Activated CD4-positive, alpha-beta memory T cell treated with anti-CD3 and anti-CD28 coated beads, Interleukin-2, amount 10 ng/mL, durations not matched to agents 7 days and 5 days (primary cell): ENCODE results near the gene GRIK2. TPM values are rescaled to one million over a fixed set of nuclear protein-coding genes. Genes with fewer than 3 reads are reported as not detected.

Experiments used
- CTCF ChIA-PET: fragments of 350-600 bp; sonication (Branson Sonifier 250); formaldehyde crosslinking; loops from one replicate; lab custom pipeline; 2021; ENCODE audit warnings: antibody characterized with exemption, inconsistent platforms; lab: Charles Lee
- POLR2A ChIA-PET: fragments of 350-600 bp; sonication (Branson Sonifier 250); formaldehyde crosslinking; loops from one replicate; lab custom pipeline; 2021; ENCODE audit warnings: antibody characterized with exemption; lab: Charles Lee
- DNase-seq: peaks from one replicate; pipeline ENCODE4 v3.0.0-alpha.2; 2020
- H3K27ac Mint-ChIP-seq: one replicate; pipeline ENCODE4 v1.8.0; 2021; ENCODE audit warnings: mild to moderate bottlenecking, mixed read lengths
- H3K27me3 Mint-ChIP-seq: one replicate; pipeline ENCODE4 v1.8.0; 2021; ENCODE audit warnings: mixed read lengths
- H3K36me3 Mint-ChIP-seq: one replicate; pipeline ENCODE4 v1.8.0; 2021; ENCODE audit warnings: low read depth, mixed read lengths
- H3K4me1 Mint-ChIP-seq: one replicate; pipeline ENCODE4 v1.8.0; 2021; ENCODE audit warnings: mixed read lengths
- H3K4me3 Mint-ChIP-seq: one replicate; pipeline ENCODE4 v1.8.0; 2021; ENCODE audit warnings: mild to moderate bottlenecking, mixed read lengths
- H3K9me3 Mint-ChIP-seq: one replicate; pipeline ENCODE4 v1.8.0; 2021; ENCODE audit warnings: mixed read lengths
- total RNA-seq, 2 experiments: library from RNA; stranded (reverse); gene quantifications; one replicate each; pipeline ENCODE4 v1.2.3, GENCODE V29; 2021

The GRIK2 gene
- total RNA-seq, 2 experiments from 2014 or later = not detected

DNA sequence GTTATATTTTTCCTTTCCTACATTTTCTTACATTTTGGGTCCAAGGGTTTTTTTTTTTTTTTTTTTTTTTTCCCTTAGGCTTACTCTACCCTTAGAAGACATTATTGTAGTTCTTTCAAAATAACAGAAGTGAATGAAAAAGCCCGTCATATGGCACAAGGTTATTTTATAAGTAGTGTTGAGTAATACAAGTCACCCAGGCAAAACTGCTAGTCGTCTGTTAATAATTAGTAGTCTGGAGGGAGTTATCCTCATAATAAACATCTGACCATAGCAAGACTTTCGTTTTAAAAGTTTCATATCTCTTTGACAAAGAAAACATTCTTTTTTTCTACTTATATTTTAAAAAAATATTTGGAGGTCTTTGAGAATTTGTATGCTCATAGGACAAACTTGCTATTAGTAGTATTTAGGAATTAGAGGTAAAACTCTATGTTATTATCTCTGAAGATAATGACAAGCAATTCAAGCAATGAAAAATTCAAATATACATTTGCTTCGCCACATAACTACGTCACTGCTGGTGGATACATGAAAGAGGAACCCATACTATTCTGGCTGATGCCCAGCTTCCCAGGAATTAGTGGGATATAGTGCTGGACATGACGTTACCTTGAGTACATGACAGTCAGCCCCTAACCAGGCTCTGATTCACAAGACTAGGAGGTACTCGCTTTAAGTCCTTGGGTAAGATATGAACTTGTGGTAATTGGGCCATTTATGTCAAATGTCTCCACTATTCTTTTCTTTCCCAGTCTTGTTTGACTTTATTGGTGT lies 532.8 kb downstream of the GRIK2 start:
- CTCF ChIA-PET = no interaction called here
- no peak overlapping the region for H3K4me3 Mint-ChIP-seq
- DNase-seq = no peak
- no peaks in the 10 kb centered on the region for H3K36me3 Mint-ChIP-seq
- H3K27ac Mint-ChIP-seq = no peak overlapping the region
- POLR2A ChIA-PET = no interaction called here
- peaks cover 2% of the 10 kb centered on the region for H3K9me3 Mint-ChIP-seq
- no peaks in the 10 kb centered on the region for H3K4me1 Mint-ChIP-seq
- H3K27me3 Mint-ChIP-seq = no peaks in the 10 kb centered on the region

DNA sequence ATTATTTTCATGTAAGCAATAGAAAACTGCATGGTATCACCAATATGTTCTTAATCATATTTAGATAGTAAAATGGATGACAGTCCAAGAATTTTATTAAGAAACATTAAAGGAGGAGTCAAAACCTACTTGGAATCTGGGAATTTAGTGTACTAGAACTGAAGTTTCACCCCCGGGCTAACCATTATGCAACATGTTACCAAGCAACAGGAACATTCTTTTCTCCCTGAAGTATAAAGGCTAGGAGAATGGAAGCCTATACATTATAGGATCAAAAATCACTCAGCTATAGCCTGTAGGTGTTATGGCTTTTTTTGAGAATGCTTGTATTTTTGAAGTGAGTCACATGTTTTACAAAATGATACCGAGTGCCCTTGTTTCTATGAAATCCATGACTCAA lies 538.3 kb downstream of the GRIK2 start:
- ChIA-PET POLR2A (no interaction called here), CTCF (no interaction called here)
- no peaks in the 10 kb centered on the region for H3K27me3 Mint-ChIP-seq

DNA sequence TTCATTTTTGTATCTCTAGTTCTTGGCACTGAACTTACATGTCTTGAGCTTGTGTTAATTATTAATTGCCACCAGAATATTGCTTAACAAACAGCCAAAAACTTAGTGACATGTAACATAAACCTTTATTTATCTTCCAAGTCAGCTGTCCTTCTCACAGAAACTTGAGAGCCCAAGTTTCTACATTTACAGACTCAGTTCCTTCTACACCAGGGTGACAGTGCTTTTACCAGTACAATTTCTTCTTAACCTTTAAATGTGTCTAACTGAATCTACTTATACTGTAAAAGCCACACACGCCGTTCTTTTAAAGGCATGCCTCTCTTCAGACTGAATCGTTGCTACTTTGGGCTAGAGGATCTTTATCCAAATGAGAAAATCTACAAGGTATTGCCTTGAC lies 539.2 kb downstream of the GRIK2 start:
- ChIA-PET POLR2A (no interaction called here), CTCF (no interaction called here)
- Mint-ChIP-seq H3K27me3 (no peaks in the 10 kb centered on the region), H3K36me3 (no peaks in the 10 kb centered on the region), H3K9me3 (peaks cover 3% of the 10 kb centered on the region), H3K4me3 (no peak overlapping the region), H3K4me1 (no peaks in the 10 kb centered on the region), H3K27ac (no peak overlapping the region)
- DNase-seq = no peak

More for the DNA sequence above, 538.3 kb downstream of the GRIK2 start:
- Mint-ChIP-seq H3K4me3 (no peak overlapping the region), H3K27ac (no peak overlapping the region), H3K36me3 (no peaks in the 10 kb centered on the region), H3K4me1 (no peaks in the 10 kb centered on the region), H3K9me3 (no peaks in the 10 kb centered on the region)
- no peak for DNase-seq

DNA sequence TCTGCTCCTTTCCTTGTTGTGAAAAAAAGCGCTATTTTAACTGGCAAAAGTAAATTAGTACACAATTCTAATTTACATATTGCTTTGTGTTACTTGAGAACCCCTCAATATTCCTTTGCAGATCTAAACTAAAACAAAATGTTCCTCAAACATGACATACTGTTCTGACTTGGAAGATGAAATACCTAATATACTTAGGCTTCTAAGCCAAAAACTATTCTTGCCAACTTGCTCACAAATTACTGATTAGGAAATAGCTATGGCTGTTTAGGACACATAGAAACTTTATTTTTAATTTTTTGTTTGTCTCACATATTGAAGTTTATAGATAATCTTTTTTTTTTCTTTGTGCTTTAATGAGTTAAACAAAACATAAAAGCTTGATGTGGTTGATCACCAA lies 542.2 kb downstream of the GRIK2 start:
- ChIA-PET POLR2A (no interaction called here), CTCF (no interaction called here)
- Mint-ChIP-seq H3K9me3 (peaks cover 3% of the 10 kb centered on the region), H3K27ac (no peak overlapping the region), H3K4me3 (no peak overlapping the region), H3K27me3 (no peaks in the 10 kb centered on the region), H3K4me1 (no peaks in the 10 kb centered on the region), H3K36me3 (no peaks in the 10 kb centered on the region)
- no peak for DNase-seq

DNA sequence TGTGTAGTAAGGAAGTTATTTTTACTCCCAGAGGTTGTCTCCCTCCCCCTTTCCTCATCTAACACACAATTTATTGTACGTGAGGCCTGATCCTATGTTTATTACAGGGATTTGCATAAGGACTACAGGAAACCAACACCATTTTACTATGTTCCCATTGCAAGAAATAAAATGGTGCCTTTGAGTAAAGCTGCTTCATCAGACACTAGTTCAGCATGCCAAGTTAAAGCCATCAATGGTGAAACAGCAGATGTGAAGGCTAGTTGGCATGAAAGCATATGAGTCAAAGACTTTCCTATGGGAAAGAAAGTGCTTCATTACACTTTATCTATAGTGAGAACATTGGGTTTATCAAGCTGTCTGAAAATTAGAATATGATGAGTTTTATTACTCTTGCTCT lies 543.0 kb downstream of the GRIK2 start:
- Mint-ChIP-seq H3K4me1 (no peaks in the 10 kb centered on the region), H3K27me3 (no peaks in the 10 kb centered on the region), H3K27ac (no peak overlapping the region), H3K36me3 (no peaks in the 10 kb centered on the region), H3K4me3 (no peak overlapping the region), H3K9me3 (peaks cover 3% of the 10 kb centered on the region)
- POLR2A ChIA-PET = no interaction called here
- CTCF ChIA-PET = no interaction called here
- no peak for DNase-seq

DNA sequence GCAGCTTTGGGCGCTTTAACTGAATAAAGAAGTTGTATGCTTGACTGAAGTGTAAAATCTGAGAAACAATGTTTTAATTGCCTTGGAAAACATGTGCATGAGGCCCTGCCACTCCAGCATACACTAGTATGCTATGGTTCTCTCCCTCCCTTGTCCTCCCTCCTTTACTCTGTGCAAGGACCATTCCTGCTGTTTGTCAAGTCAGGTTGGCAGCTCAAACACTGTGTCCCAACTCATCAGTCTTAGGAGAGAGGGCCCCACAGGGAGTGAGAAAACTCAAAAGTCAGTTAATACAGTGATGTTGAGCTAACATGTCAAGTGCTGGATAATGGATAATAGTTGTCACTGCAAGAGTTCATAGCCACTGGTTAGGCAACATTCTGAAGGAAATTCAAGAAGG lies 543.6 kb downstream of the GRIK2 start:
- Mint-ChIP-seq H3K4me1 (no peaks in the 10 kb centered on the region), H3K27ac (no peak overlapping the region), H3K9me3 (peaks cover 3% of the 10 kb centered on the region), H3K36me3 (no peaks in the 10 kb centered on the region), H3K27me3 (no peaks in the 10 kb centered on the region), H3K4me3 (no peak overlapping the region)
- no peak for DNase-seq
- ChIA-PET CTCF (no interaction called here), POLR2A (no interaction called here)

DNA sequence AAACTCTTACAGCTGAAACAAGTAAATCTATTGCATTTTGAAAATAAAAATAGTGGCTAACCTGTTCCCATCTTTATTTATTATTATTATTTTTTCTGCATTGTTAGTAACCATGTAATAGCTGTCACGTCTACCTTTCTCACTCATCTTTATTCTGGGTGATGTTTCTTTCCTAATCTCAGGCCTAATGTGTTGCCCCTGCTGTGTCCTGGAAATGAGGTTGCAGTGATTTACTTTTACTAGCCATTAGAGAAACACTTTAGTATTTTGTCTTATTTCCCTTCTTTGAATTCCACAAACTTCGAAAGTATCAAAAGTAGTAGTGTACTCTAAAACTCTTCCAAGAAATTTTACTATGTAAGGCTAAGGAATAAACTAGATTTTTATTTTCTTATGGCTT lies 546.9 kb downstream of the GRIK2 start:
- peaks cover 7% of the 10 kb centered on the region for H3K9me3 Mint-ChIP-seq
- H3K27ac Mint-ChIP-seq = no peak overlapping the region
- DNase-seq = no peak
- no peak overlapping the region for H3K4me3 Mint-ChIP-seq
- no peaks in the 10 kb centered on the region for H3K36me3 Mint-ChIP-seq
- POLR2A ChIA-PET = no interaction called here
- H3K4me1 Mint-ChIP-seq = no peaks in the 10 kb centered on the region
- no peaks in the 10 kb centered on the region for H3K27me3 Mint-ChIP-seq
- CTCF ChIA-PET = no interaction called here

DNA sequence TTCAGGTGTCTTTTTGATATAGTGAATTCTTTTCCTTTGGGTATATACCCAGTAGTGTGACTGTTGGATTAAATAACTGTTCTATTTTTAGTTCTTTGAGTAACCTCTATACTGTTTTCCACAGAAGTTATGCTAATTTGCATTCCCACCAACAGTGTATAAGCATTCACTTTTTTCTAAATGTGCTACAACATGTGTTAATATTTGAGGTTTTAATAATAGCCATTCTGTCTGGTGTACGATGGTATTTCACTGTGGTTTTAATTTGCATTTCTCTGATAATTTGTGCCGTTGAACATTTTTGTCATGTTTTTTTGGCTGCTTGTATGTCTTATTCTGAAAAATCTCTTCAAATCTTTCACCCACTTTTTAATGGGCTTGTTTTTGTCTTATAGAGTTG lies 563.5 kb downstream of the GRIK2 start:
- ChIA-PET POLR2A (no interaction called here), CTCF (no interaction called here)
- Mint-ChIP-seq H3K4me3 (no peak overlapping the region), H3K36me3 (no peaks in the 10 kb centered on the region), H3K4me1 (no peaks in the 10 kb centered on the region), H3K27ac (no peak overlapping the region), H3K9me3 (peaks cover 9% of the 10 kb centered on the region), H3K27me3 (no peaks in the 10 kb centered on the region)
- no peak for DNase-seq

DNA sequence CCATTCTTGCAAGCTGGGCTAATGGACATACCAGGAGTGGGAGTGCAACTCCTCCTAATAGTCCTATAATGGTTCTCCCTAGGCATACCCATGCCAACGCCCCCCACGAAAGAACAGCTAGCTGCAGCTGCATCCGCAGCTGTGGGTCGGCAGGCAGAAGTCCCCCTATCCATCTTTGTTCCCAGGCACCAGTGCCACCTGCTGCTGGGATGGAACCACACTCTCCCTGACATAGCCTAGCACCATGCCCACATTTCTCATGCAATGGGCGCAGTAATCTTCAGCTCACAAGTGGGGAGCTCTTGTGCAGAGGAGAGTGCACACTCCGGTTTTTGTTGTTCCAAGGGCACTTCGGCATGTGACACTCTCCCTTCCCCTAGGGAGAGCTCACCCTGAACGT lies 567.8 kb downstream of the GRIK2 start:
- CTCF ChIA-PET = no interaction called here
- Mint-ChIP-seq H3K4me1 (no peaks in the 10 kb centered on the region), H3K27ac (no peak overlapping the region), H3K36me3 (no peaks in the 10 kb centered on the region), H3K4me3 (no peak overlapping the region), H3K9me3 (peaks cover 14% of the 10 kb centered on the region), H3K27me3 (no peaks in the 10 kb centered on the region)
- POLR2A ChIA-PET = no interaction called here
- DNase-seq = no peak

DNA sequence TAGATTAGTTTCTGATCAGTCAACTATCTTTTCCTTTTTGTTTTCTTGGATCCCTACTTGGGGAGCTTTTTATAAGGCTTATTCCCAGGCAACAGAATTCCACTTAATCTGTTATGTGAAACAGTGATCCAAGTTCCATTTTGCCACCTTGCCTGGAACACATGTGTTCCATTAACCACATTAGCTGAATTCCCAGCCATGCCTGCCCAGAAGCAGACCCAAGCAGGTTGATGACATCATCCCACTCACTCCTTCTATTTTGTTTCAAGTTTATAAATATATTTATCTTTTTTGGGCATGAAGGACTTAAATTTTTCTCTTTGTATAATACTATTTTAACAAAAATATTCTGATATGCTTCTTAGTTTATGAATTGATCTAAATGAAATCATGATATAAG lies 587.4 kb downstream of the GRIK2 start:
- no peaks in the 10 kb centered on the region for H3K27me3 Mint-ChIP-seq
- CTCF ChIA-PET = no interaction called here
- POLR2A ChIA-PET = no interaction called here

DNA sequence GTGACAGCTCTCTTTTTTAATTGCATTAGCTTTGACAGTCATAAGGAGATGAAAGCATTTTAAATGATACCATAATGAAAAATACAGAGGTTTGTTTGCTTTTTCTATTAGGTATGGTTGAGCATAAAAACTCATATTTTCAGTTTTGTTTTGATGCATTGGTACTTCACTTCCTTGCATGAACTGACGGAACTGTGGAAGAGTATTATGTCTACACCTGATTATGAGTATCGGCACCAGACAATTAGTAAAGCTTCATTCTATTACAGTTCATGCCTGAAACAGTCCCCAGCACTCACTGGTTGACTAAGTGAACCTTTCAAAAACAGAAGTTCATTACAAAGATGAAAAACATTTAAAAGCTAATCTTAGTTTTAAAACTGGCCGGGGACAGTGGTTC lies 593.0 kb downstream of the GRIK2 start:
- no peaks in the 10 kb centered on the region for H3K36me3 Mint-ChIP-seq
- H3K4me3 Mint-ChIP-seq = no peak overlapping the region
- DNase-seq = no peak
- H3K27me3 Mint-ChIP-seq = no peaks in the 10 kb centered on the region
- no peak overlapping the region for H3K27ac Mint-ChIP-seq
- H3K9me3 Mint-ChIP-seq = no peaks in the 10 kb centered on the region
- CTCF ChIA-PET = no interaction called here
- POLR2A ChIA-PET = no interaction called here
- H3K4me1 Mint-ChIP-seq = no peaks in the 10 kb centered on the region

More for the DNA sequence above, 587.4 kb downstream of the GRIK2 start:
- Mint-ChIP-seq H3K9me3 (peaks cover 2% of the 10 kb centered on the region), H3K4me3 (no peak overlapping the region), H3K27ac (no peak overlapping the region), H3K4me1 (no peaks in the 10 kb centered on the region), H3K36me3 (no peaks in the 10 kb centered on the region)
- DNase-seq = no peak

DNA sequence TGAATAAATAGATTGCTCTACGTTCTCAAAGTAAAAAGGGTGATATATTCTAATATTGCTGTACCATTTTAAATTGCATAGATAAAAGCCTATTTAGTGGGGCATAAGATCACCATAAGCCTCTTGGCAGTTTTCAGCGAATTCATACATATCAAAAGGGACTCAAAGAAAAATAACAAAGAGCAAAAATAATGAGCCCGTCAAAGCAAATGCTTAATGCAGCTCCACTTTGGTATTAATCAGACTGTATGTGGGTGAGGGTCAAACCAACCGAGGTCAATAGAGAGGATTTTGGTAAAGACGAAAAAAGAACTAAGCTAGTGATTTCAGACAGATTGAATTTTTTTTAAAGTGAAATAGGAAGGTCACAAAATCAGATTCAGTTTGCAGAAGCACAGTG lies 598.8 kb downstream of the GRIK2 start:
- CTCF ChIA-PET = no interaction called here
- POLR2A ChIA-PET = no interaction called here
- Mint-ChIP-seq H3K4me1 (no peaks in the 10 kb centered on the region), H3K27ac (no peak overlapping the region), H3K4me3 (no peak overlapping the region), H3K36me3 (no peaks in the 10 kb centered on the region), H3K27me3 (no peaks in the 10 kb centered on the region), H3K9me3 (no peaks in the 10 kb centered on the region)
- DNase-seq = no peak

DNA sequence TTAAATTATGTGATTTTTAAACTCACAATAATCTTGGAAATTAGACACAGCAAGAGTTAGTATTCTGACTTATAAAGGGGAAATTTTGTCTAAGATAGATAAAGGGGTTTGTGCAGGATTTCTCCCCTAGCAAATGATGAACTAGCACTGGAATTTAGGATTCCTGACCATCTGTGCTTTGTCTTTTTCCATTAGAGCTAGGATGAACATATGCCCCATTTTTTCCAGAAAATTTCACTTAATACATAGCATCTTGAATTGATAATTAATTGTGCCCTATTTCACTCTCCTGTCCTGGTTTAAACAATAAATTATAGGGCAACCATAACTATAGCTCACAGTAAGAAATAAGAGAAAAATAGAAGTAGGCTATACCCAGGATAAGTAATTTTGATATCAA lies 601.0 kb downstream of the GRIK2 start:
- POLR2A ChIA-PET = no interaction called here
- no peaks in the 10 kb centered on the region for H3K9me3 Mint-ChIP-seq
- H3K36me3 Mint-ChIP-seq = no peaks in the 10 kb centered on the region

DNA sequence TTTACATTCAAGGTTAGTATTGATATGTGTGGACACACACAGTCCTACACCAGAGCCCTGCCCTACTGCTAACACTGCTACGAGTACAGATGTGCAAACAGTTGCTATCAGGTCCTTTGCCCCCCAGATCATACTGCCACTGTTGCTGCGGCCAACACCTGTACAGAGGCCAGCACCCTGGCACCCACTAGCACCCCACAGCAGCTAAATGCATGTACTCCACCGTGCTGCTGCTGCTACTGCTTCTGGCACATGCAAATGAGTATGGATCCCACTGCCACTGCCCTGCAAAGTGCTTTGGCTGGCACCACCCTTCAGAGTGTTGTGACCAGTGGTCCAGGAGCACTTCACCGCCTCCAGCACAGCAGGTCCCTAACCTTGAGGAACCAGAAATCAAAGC lies 621.9 kb downstream of the GRIK2 start:
- peaks cover 11% of the 10 kb centered on the region for H3K9me3 Mint-ChIP-seq
- H3K4me1 Mint-ChIP-seq = no peaks in the 10 kb centered on the region
- H3K27me3 Mint-ChIP-seq = no peaks in the 10 kb centered on the region
- H3K4me3 Mint-ChIP-seq = no peak overlapping the region
- ChIA-PET CTCF (no interaction called here), POLR2A (no interaction called here)
- DNase-seq = no peak
- H3K27ac Mint-ChIP-seq = no peak overlapping the region
- no peaks in the 10 kb centered on the region for H3K36me3 Mint-ChIP-seq

More for the DNA sequence above, 601.0 kb downstream of the GRIK2 start:
- no peak for DNase-seq
- Mint-ChIP-seq H3K27ac (no peak overlapping the region), H3K27me3 (no peaks in the 10 kb centered on the region), H3K4me3 (no peak overlapping the region), H3K4me1 (no peaks in the 10 kb centered on the region)
- CTCF ChIA-PET = no interaction called here
